OCI-LY1 (cell line): ENCODE data around the gene WDR82.

Experiments
- EZH2 ChIP-seq: fragments of 200-600 bp; sonication (generic), shearing (Covaris generic); IDR thresholded peaks from 2 replicates; pipeline ENCODE4 v1.8.0; 2017; ENCODE audit warnings: borderline replicate concordance, mixed run types, mild to moderate bottlenecking, antibody characterized with exemption, low read length, moderate library complexity, mixed read lengths
- TF ChIP-seq, protein P1 (sequence below): fragments of 200-600 bp; sonication (generic), shearing (Covaris generic); IDR thresholded peaks from 2 replicates; pipeline ENCODE4 v1.5.1; 2017; ENCODE audit warnings: mild to moderate bottlenecking, antibody characterized with exemption, low read length, moderate library complexity, mixed read lengths

DNA sequence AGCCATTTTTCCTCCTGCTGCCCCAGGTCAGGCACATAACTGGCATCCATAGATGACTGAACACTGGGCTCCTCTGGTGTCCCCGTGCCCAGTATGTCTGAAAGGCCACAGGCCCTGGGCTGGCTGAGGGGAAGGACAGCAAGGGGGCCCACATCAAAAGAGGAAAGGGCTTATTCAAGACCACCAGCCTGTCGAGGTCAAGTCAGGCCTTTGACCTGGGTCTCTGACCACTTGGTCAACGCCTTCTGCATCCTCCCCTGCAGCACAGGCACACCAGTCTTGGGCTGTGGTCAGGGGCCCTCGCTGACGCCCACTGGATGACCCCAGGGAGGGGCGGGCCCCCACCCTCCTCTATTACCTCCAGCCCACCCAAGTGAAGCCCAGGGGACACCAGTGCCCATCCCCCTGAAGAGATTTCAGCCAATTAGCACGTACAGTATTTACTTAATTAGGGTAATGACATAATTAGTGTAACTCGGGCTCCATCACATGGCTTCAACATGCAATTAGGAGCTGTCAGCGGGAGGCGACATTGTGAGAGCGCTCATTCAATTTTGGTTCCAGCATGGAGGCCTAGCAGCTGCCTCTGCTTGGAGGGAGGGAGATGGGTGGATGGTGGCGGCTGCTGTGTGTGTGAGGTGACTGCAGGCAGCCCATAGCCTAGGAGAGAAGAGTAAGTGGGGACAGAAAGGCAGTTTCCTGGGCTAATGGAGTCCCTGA lies 24.1 kb upstream of the WDR82 start:
- TF ChIP-seq, protein P1, sequence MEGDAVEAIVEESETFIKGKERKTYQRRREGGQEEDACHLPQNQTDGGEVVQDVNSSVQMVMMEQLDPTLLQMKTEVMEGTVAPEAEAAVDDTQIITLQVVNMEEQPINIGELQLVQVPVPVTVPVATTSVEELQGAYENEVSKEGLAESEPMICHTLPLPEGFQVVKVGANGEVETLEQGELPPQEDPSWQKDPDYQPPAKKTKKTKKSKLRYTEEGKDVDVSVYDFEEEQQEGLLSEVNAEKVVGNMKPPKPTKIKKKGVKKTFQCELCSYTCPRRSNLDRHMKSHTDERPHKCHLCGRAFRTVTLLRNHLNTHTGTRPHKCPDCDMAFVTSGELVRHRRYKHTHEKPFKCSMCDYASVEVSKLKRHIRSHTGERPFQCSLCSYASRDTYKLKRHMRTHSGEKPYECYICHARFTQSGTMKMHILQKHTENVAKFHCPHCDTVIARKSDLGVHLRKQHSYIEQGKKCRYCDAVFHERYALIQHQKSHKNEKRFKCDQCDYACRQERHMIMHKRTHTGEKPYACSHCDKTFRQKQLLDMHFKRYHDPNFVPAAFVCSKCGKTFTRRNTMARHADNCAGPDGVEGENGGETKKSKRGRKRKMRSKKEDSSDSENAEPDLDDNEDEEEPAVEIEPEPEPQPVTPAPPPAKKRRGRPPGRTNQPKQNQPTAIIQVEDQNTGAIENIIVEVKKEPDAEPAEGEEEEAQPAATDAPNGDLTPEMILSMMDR = no peak
- no peak for TF ChIP-seq EZH2
